CD4-positive, alpha-beta T cell treated with Interleukin-1 beta for 1 hour (primary cell): Measurements from ENCODE around the gene CRYGD.
"Not testable (repeated sequence)": the region's sequence is repeated elsewhere in the genome, so short reads cannot be mapped to it uniquely, and the experiment has no call there.

Source experiments
- DNase-seq, 2 donors: peaks; one replicate each; pipeline ENCODE4 v3.0.0-alpha.2; 2020 to 2022

Gene CRYGD

DNA sequence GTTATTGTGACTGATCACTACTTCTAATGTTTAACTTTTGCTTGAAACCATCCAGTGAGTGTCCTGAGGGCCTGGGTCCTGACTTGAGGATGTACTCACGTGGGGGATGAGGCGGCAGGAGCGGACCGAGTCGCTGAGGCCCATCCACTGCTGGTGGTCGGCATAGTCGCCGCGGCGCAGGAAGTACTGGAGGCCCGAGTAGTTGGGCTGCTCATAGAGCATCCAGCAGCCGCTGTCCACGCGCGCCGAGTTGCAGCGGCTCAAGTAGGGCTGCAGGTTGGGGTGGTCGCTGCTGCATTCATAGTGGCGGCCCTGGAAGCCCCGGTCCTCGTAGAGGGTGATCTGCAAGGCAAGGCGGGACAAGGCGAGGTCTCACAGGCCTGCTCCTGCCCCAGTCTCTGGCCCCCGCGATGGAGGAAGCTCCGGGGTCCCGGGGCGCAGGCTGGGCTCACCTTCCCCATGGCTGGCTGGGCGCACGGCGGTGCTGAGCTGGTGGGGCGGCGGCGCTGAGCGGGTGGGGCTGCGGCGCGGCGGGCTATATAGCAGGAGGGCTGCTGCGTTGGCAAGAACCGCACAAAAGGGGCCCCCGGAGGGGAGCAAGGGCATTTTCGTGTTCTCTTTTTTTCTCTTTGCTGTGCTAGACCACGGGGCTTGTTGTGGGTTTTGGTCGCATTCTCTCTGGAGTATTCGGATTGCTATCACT lies at the start of gene CRYGD:
Gene CRYGD (minus strand): TSS at position 512 of the 703 bp plus-strand sequence. CDS start 51 bp downstream, at position 461.
- DNase-seq, result not testable (repeated sequence)

- DNase-seq, result peak in 1 of 2 donors; percentile 16
Measured at GRCh38 chr2:208172125-208172524, 47.8 kb upstream of the CRYGD start.

DNA sequence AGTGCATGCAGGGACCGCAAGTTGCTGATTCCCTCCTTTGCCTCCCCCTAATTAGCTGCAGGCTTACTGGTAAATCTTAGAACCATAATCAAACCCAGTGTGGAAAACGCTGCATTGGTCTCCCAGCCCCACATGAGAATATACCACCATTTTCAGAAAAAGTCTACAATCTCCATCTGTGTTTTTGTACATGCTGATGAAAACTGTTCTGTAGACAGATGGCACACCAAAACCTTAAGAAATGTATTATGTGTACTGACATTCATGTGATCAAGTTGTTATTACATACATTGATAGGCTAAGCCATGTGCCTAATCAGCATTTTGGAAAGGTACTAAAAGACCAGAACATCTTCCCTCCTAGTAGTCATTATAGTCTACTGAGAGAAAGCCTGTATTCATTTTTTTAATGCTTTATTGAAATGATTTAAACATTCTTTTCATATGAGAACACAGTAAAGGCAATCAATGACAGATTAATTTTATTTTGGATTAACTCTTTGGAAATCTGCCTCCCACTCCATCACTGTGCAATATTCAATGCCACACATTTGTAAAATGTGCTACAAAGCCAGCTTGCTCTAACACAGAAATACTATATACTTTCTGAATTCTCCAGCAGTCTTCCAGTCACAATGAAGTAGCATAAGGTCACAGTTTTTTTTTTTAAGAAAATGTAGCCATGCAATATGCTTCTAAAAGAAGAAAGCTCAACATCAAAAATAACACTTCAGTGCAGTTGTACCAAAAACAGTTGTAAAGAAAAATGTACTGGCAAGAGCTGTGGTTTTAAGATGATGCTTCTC lies 40.8 kb upstream of the CRYGD start:
- no peak for DNase-seq

DNA sequence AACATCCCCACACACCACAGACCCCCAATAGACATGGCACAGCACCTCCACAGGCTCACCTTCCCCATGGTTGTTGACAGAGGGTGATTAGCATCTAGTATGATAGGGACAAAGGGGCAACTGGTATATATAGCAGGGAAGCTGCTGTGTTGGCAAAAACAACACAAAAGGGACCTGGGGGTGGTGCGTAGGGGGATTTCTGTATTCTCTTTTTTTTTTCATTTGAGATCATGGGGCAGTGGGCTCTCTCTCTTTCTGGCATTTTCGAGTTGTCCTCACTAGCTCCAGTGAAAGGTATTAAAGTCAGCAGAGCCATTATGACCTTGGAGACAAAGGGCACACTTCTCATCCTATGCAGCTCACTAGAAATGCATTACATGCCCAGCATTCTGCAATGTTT lies 39.2 kb upstream of the CRYGD start, which contains the start of gene CRYGA:
Gene CRYGA (minus strand): TSS at position 101 of the 400 bp plus-strand sequence. CDS start 33 bp downstream, at position 68.
- DNase-seq, result no peak

GRCh38 chr2:208156439-208156838 lies 32.1 kb upstream of the CRYGD start:
- DNase-seq, result no peak

DNA sequence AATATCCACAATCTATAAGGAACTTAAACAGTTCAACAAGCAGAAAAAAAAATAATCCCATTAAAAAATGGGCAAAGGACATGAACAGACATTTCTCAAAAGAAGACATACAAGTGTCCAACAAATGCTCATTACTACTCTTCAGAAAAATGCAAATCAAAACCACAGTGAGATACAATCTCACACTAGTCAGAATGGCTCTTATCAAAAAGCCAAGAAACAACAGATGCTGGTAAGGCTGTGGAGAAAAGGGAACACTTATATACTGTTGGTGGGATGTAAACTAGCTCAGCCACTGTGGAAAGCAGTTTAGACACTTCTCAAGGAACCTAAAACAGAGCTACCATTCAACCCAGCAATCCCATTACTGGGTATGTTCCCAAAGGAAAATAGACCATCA lies 28.8 kb upstream of the CRYGD start:
- DNase-seq, result no peak

DNA sequence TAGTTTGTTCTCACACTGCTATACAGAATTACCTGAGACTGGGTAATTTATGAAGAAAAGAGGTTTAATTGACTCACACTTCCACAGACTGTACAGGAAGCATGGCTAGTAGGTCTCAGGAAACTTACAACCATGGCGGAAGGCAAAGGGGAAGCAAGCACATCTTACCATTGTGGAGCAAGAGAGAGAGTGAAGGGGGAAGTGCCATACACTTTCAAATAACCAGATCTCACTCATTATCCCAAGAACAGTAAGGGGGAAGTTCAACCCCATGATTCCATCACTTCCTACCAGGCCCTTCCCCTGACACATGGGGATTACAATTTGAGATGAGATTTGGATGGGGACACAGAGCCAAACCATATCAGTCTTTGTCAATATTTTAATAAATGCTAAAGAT lies 26.6 kb upstream of the CRYGD start:
- no peak for DNase-seq

DNA sequence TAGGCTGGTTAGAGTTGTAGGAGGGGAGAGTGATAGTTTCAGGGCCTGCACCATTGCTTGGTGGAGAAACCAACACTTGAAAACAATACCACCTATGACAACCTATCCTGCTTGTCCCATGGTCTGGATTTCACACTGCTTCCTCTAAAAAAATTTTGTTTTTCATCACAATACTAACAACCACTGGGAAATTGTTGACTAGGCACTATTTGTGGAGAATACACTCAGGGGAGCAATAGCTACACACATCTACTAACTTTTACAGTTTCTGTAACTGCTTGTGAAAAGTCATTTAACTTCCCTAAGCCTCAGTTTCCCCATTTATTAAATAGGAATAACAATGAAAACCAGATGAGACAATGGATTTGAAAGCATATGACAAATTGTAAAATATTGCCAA lies 25.8 kb upstream of the CRYGD start:
- DNase-seq, result no peak

DNA sequence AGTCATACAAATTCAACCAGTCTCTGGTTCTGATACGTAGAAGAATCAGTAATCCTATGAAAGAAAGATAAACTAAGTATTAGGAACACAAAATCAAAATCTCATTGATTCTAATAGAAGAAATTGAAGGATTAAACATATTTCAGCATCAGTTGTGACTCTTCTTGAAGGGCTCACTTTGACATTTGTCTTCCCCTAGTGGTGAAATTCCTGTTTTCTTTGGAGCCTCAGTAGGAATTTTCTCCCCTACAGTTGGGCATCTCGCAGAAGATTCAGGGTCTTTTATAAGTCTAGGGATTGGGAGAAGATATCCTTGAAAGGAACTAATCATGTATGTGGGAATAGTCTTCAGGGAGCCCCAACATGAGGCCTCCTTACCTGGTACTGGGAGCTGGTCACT lies 24.5 kb upstream of the CRYGD start:
- DNase-seq, result no peak

GRCh38 chr2:208147759-208148158 lies 23.4 kb upstream of the CRYGD start:
- DNase-seq, result no peak

- no peak for DNase-seq
Measured at GRCh38 chr2:208147008-208147407, 22.7 kb upstream of the CRYGD start.

DNA sequence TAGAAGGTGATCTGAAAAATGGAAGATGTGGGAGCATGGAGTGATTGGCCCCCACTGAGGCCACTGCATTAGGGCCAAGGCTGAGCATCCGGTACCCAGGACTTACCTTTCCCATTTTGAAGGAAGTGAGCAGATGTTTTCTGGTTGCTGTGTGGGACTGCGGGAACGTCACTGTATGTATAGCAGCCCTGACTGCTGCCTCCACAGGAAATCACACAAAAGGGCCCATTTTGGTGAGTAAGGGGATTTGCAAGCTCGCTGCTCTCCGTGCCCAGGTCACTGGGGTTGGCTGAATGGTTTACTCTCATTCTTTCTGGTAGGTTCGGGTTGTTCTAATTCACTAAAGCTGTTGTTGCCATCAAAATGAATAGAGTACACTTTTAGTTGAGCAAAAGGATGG lies 21.7 kb upstream of the CRYGD start, which contains the start of gene CRYGB:
Gene CRYGB (minus strand): TSS at position 153 of the 400 bp plus-strand sequence. CDS start 38 bp downstream, at position 115.
- DNase-seq, result no peak

GRCh38 chr2:208142925-208143799 lies 18.8 kb upstream of the CRYGD start:
- no peak for DNase-seq

DNA sequence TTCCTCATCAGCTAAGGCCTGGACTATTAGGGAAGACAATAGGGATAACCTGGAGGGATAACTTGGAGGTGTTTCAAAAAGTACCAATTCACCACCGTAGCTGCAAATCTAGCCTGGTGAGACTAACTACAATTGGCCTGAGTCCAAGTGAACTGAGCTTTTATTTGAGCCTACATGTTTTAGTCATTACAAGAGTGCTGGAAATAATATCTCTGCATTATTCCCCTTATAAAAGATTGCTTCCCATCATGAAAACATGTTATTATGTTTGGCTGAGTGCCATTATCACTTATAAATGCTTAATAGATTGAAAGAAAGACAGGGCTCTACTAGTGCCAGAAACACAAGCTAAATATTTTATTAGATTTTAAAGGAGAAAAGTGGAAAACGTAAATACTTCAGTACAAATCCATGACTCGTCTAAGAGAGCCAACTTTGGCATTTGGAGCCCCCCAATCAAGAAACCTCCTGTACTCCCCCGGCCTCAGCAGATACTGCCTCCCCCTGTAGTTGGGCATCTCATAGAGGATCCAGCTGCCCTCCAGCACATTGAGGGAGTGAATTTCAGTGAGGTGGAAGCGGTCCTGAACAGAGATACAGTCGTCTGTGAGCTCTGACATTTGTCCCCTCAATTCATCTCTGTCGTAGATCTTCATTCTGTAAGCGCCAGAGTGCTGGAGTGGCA lies 18.1 kb upstream of the CRYGD start:
- no peak for DNase-seq

DNA sequence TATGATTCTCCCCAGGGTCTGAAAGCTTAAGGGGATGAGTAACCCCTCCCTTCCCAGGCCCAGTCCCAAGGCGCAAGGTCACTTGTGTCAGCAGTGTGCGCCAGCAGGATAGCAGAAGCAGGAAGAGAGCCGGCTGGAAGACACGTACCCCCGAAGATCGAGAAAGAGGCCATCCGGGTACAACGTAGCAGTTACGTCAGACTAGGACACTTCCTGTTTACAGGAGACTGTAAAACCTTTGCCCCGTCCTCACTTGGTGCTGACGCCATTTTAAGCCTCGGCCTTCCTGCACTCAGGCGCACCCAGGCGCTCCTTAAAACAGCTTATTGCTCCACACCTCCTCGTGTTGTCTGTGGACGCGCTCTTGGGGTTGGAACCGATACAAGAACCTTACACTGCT lies 15.1 kb upstream of the CRYGD start:
- no peak for DNase-seq

- DNase-seq, result not testable (repeated sequence)
Measured at GRCh38 chr2:208138334-208138733, 14.0 kb upstream of the CRYGD start.

- no peak for DNase-seq
Measured at GRCh38 chr2:208136716-208137094, 12.4 kb upstream of the CRYGD start.

DNA sequence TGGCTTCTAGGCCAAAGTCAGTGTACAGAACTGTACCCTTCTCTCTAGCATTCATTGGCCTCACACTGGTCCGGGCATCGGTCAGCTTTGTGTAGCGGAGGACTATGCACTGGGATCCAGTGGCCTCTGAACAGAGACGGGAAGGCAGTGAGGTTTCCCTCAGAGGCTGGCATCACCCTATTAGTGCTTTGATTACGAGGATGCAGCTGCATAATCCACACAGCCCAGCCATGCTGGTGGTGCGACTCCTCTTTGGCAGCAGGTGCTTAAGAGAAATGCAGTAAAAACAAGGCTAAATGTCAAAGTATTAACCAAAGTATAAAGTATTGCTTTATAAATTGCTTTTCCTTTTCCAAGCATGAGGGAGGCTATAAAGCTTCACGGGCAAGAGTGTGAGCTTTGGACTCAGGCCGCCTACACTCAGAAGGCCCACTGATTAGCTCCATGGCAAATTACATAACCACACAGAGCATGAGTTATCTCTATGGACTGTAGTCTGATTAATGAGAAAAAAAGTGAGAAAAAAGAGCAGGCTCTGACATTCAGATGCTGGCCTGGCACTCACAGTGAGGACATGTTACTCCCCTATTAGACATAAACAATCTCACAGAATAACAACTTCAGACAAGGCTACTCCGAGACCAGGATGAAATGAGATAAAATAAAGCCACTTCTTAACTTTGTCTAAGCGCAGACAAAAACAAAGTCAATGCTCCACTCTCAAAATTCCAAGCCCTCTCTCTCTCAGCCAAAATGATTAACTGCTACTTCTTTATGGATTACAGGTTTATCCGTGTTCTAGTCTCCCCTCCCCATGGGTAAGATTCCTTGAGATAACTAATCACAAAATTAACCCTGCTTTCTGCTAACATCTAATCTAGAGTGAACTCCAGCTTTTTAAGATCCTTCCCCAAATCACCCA lies 11.7 kb upstream of the CRYGD start:
- no peak for DNase-seq

- no peak for DNase-seq
Measured at GRCh38 chr2:208134928-208135586, 10.7 kb upstream of the CRYGD start.

GRCh38 chr2:208130712-208131110 lies 6.4 kb upstream of the CRYGD start:
- DNase-seq, result no peak
